ENCODE data around the gene BCL11B.

BCL11B gene

GRCh38 chr14:99209409-99209808, 62.6 kb downstream of the BCL11B start:
- Histone ChIP-seq H3K9me3 (ENCODE audit: control insufficient read depth, insufficient read depth, low read length) (no peaks in the 10 kb centered on the region), H3K36me3 (ENCODE audit: insufficient read depth, low read length) (no peaks in the 10 kb centered on the region), H3K9ac (ENCODE audit: low read depth, low read length) (no peak overlapping the region)

DNA sequence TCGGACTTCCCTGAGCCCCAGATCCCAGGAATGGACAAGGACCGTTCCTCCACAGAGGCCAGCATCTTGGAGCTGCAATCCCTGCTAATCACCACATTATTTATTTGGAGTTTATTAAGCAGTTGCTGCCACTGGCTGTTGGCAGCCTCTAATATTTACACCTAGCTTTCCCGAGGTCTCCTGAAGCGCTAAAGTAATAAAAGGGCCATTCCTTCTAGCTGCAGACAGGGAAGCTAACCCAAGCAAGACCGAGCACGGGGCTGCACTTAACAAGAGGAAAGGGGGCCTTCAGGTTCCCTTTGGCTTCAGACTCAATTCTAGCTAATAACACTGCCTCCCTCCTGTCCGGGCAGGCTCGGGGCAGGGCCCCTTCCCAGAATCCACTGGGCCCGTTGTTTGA, 63.7 kb downstream of the BCL11B start:
- Histone ChIP-seq H3K9me3 (ENCODE audit: control insufficient read depth, insufficient read depth, low read length) (no peaks in the 10 kb centered on the region), H3K36me3 (ENCODE audit: insufficient read depth, low read length) (no peaks in the 10 kb centered on the region), H3K9ac (ENCODE audit: low read depth, low read length) (no peak overlapping the region), H3K4me1 (ENCODE audit: insufficient read depth, low read length) (no peaks in the 10 kb centered on the region; the same call in 1 of the 2 replicates)

More at GRCh38 chr14:99209409-99209808, 62.6 kb downstream of the BCL11B start:
- no peaks in the 10 kb centered on the region; the same call in 1 of the 2 replicates for H3K4me1 ChIP-seq (ENCODE audit: insufficient read depth, low read length)

DNA sequence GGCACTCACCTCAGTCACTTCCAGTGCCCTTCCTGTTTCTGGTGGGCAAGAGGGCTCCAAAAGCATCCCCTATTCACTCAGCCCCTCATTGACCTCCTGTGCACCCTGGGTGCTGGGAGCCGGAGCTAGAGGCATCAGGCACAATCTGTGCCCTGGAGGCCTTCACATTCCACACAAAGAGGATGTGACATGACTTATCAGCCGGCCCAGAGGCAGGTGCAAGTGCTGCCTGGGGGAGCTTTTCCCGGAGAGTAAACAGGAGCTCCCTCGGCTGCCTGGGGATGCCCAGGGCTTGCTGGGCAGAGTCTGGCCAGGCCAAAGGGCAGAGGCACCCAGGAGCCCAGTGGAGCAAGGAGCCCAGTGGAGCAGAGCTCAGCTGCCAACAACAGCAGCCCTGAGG, 64.5 kb downstream of the BCL11B start:
- Histone ChIP-seq H3K36me3 (ENCODE audit: insufficient read depth, low read length) (no peaks in the 10 kb centered on the region), H3K9me3 (ENCODE audit: control insufficient read depth, insufficient read depth, low read length) (no peaks in the 10 kb centered on the region), H3K4me1 (ENCODE audit: insufficient read depth, low read length) (no peaks in the 10 kb centered on the region; the same call in 1 of the 2 replicates), H3K9ac (ENCODE audit: low read depth, low read length) (no peak overlapping the region)

GRCh38 chr14:99206090-99206489, 65.9 kb downstream of the BCL11B start:
- Histone ChIP-seq H3K36me3 (ENCODE audit: insufficient read depth, low read length) (no peaks in the 10 kb centered on the region), H3K9me3 (ENCODE audit: control insufficient read depth, insufficient read depth, low read length) (no peaks in the 10 kb centered on the region), H3K4me1 (ENCODE audit: insufficient read depth, low read length) (no peaks in the 10 kb centered on the region; the same call in 1 of the 2 replicates), H3K9ac (ENCODE audit: low read depth, low read length) (no peak overlapping the region)

DNA sequence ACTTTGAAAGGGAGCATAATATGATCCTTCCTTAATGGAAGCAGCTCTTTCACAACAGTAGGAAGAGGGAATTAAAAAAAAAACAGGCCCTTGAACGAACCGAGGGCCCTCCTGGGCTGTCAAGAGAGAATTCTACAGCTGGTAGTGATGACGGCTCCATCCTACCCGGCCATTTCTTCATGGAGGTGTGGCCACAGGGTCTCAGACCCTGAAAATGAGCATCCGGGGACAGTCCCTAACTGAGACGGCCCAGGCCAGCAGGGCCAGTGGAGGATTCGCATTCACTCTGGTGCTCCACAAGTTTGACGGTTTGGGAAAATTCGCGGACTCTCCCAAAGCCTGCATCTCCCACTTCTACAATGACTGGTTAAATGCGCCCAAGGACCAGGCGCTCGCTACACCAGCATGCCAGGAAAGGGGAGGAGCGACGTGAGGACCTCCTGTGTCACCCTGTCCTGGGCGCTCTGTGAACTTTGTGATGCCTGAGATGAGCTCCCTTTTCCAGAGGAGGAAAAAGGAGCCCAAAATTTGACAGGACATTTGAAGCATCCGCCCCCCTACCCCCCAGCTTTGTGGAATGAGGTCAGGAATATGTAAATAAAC, 66.8 kb downstream of the BCL11B start:
- Histone ChIP-seq H3K9ac (ENCODE audit: low read depth, low read length) (no peak overlapping the region), H3K4me1 (ENCODE audit: insufficient read depth, low read length) (no peaks in the 10 kb centered on the region; the same call in 1 of the 2 replicates), H3K9me3 (ENCODE audit: control insufficient read depth, insufficient read depth, low read length) (no peaks in the 10 kb centered on the region), H3K36me3 (ENCODE audit: insufficient read depth, low read length) (no peaks in the 10 kb centered on the region)

- H3K9me3 ChIP-seq (ENCODE audit: control insufficient read depth, insufficient read depth, low read length): no peaks in the 10 kb centered on the region
- no peak overlapping the region for H3K9ac ChIP-seq (ENCODE audit: low read depth, low read length)
- H3K36me3 ChIP-seq (ENCODE audit: insufficient read depth, low read length): no peaks in the 10 kb centered on the region
- H3K4me1 ChIP-seq (ENCODE audit: insufficient read depth, low read length): no peaks in the 10 kb centered on the region; the same call in 1 of the 2 replicates
Observed at GRCh38 chr14:99203801-99204200, 68.2 kb downstream of the BCL11B start.

DNA sequence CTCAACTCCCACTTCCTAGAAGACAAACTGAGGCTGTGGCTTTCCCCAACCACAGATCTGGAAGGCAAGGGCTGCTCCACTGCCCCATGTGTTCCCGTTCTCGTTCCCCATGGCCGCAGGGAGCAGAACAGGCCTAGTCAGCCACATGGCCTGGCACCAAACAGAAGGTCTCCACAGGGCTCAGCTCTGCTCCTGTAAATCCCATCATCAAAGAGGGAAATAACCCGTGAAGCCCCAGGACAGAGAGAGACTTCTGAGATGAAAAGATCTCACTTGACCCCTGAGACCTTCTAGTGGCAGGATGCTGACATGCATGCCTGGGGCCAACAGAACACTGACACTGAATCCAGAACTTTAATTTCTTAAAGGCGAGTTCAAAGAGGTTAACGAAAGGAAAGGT, 68.9 kb downstream of the BCL11B start:
- Histone ChIP-seq H3K9me3 (ENCODE audit: control insufficient read depth, insufficient read depth, low read length) (no peaks in the 10 kb centered on the region), H3K4me1 (ENCODE audit: insufficient read depth, low read length) (no peaks in the 10 kb centered on the region; the same call in 1 of the 2 replicates), H3K36me3 (ENCODE audit: insufficient read depth, low read length) (no peaks in the 10 kb centered on the region), H3K9ac (ENCODE audit: low read depth, low read length) (no peak overlapping the region)

DNA sequence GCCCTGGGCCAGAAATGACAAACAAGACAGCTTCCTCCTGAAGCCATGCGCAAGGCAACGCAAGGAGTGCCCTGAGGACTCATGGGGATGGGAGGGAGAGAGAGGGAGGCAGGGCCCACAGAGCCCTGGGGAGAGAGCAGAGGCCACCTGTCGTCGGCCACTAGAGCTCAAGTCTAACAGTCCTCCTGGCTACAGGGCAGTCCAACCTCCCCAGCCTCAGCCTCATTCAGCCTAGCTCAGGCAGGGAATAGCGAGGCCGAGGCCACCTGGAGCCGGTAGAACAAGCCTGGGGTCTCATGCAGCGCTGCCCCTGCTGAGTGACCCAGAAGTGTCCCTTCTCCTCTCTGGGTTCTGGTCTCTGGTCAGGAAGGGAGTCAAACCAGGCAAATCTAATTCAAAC, 69.5 kb downstream of the BCL11B start:
- no peaks in the 10 kb centered on the region for H3K36me3 ChIP-seq (ENCODE audit: insufficient read depth, low read length)
- H3K9me3 ChIP-seq (ENCODE audit: control insufficient read depth, insufficient read depth, low read length): no peaks in the 10 kb centered on the region
- H3K9ac ChIP-seq (ENCODE audit: low read depth, low read length): no peak overlapping the region
- no peaks in the 10 kb centered on the region; the same call in 1 of the 2 replicates for H3K4me1 ChIP-seq (ENCODE audit: insufficient read depth, low read length)

GRCh38 chr14:99201351-99202073, 70.5 kb downstream of the BCL11B start:
- Histone ChIP-seq H3K4me1 (ENCODE audit: insufficient read depth, low read length) (no peaks in the 10 kb centered on the region), H3K9ac (ENCODE audit: low read depth, low read length) (no peak overlapping the region), H3K36me3 (ENCODE audit: insufficient read depth, low read length) (no peaks in the 10 kb centered on the region), H3K9me3 (ENCODE audit: control insufficient read depth, insufficient read depth, low read length) (no peaks in the 10 kb centered on the region)

DNA sequence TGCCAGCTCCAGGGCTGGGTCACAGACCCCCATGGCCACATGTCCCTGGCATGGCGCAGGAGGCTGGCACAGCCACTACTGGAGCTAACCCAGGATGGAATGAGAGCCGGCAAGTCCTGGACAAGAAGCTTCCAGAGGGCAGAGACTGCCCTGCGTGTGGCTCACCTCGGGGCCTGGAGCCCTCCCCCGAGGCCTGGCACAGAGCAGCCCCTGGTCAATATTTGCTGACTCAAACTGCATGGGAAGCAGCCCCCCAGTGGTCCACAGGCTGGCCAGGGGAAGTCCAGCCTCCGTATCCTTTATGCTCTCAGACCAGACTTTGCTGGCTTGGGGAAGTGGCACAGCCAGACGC, 71.4 kb downstream of the BCL11B start:
- H3K9me3 ChIP-seq (ENCODE audit: control insufficient read depth, insufficient read depth, low read length): no peaks in the 10 kb centered on the region
- no peak overlapping the region for H3K9ac ChIP-seq (ENCODE audit: low read depth, low read length)
- H3K36me3 ChIP-seq (ENCODE audit: insufficient read depth, low read length): no peaks in the 10 kb centered on the region
- no peaks in the 10 kb centered on the region for H3K4me1 ChIP-seq (ENCODE audit: insufficient read depth, low read length)

GRCh38 chr14:99199846-99200653, 71.9 kb downstream of the BCL11B start:
- no peaks in the 10 kb centered on the region for H3K4me1 ChIP-seq (ENCODE audit: insufficient read depth, low read length)
- H3K36me3 ChIP-seq (ENCODE audit: insufficient read depth, low read length): no peaks in the 10 kb centered on the region
- no peaks in the 10 kb centered on the region for H3K9me3 ChIP-seq (ENCODE audit: control insufficient read depth, insufficient read depth, low read length)
- H3K9ac ChIP-seq (ENCODE audit: low read depth, low read length): no peak overlapping the region

GRCh38 chr14:99198746-99199502, 73.1 kb downstream of the BCL11B start:
- Histone ChIP-seq H3K36me3 (ENCODE audit: insufficient read depth, low read length) (no peaks in the 10 kb centered on the region), H3K9ac (ENCODE audit: low read depth, low read length) (no peak overlapping the region), H3K9me3 (ENCODE audit: control insufficient read depth, insufficient read depth, low read length) (no peaks in the 10 kb centered on the region), H3K4me1 (ENCODE audit: insufficient read depth, low read length) (no peaks in the 10 kb centered on the region)

DNA sequence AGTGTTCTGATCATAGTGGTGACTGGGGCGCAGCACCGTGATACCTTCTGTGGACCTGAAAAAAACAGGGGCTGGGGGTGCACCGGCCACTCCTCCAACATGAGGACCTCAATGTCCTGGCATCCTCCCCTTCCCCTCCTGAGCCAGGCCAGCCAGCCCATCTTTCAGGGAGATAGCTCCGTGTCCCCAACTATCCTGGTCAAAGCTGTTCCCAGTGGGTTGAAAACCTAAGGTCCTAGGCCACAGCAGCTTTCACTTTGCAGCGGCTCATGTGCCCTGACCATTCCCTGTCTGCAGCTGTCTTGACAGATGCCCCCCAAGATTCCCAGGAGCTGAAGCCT, 75.7 kb downstream of the BCL11B start:
- Histone ChIP-seq H3K36me3 (ENCODE audit: insufficient read depth, low read length) (no peaks in the 10 kb centered on the region), H3K9me3 (ENCODE audit: control insufficient read depth, insufficient read depth, low read length) (no peaks in the 10 kb centered on the region), H3K9ac (ENCODE audit: low read depth, low read length) (no peak overlapping the region), H3K4me1 (ENCODE audit: insufficient read depth, low read length) (no peaks in the 10 kb centered on the region)

- H3K36me3 ChIP-seq (ENCODE audit: insufficient read depth, low read length): no peaks in the 10 kb centered on the region
- H3K4me1 ChIP-seq (ENCODE audit: insufficient read depth, low read length): no peaks in the 10 kb centered on the region
- H3K9ac ChIP-seq (ENCODE audit: low read depth, low read length): no peak overlapping the region
- no peaks in the 10 kb centered on the region for H3K9me3 ChIP-seq (ENCODE audit: control insufficient read depth, insufficient read depth, low read length)
Observed at GRCh38 chr14:99195602-99196309, 76.2 kb downstream of the BCL11B start.

All from ES-I3 (cell line).